IMR-90 (cell line): Measurements from ENCODE around the gene MYH9. TPM values are rescaled to one million over a fixed set of nuclear protein-coding genes. Genes with fewer than 3 reads are reported as not detected.

Experiments used
- ATAC-seq: fragments of 200-7000 bp; cut with Tn5 transposase; 2 replicates; pipeline ENCODE4 v1.9.1; 2020; ENCODE audit warnings: low read depth, mild to moderate bottlenecking, moderate library complexity
- BruUV-seq: library from RNA; stranded (reverse); fragments of 400-500 nt; replicated peaks from 2 replicates; lab custom pipeline; 2021; lab: Mats Ljungman, UMichigan
- CTCF ChIA-PET: fragments of 300-600 bp; formaldehyde crosslinking; extraction: SDS; loops from one replicate; lab custom pipeline; 2021; ENCODE audit warnings: antibody characterized with exemption; lab: Yijun Ruan, JAX
- POLR2A ChIA-PET: fragments of 300-600 bp; sonication (Branson Sonifier 250); formaldehyde crosslinking; loops from one replicate; lab custom pipeline; 2022; ENCODE audit warnings: antibody characterized with exemption; ENCODE audit not compliant: unreplicated experiment; lab: Charles Lee
- DNase-seq: peaks from one replicate; pipeline ENCODE4 v3.0.0; 2013
- H2AFZ ChIP-seq: replicated peaks from 2 replicates; pipeline ENCODE3; 2013; ENCODE audit warnings: low read length, mild to moderate bottlenecking; ENCODE audit not compliant: poor library complexity
- H2AK5ac ChIP-seq: 2 replicates; pipeline ENCODE4 v1.6.1; 2013; ENCODE audit warnings: low read depth, low read length, inconsistent platforms
- H2AK9ac ChIP-seq: replicated peaks from 2 replicates; pipeline ENCODE3; 2013; ENCODE audit warnings: mild to moderate bottlenecking, low read depth, low read length, moderate library complexity; ENCODE audit not compliant: poor library complexity
- H2BK120ac ChIP-seq: 2 replicates; pipeline ENCODE4 v1.6.1; 2013; ENCODE audit warnings: low read depth, low read length, inconsistent platforms
- H2BK15ac ChIP-seq: 3 replicates; pipeline ENCODE4 v1.6.1; 2013; ENCODE audit warnings: low read depth, low read length, inconsistent platforms
- H2BK20ac ChIP-seq: 2 replicates; pipeline ENCODE4 v1.6.1; 2013; ENCODE audit warnings: low read depth, mild to moderate bottlenecking, inconsistent platforms, low read length, moderate library complexity
- H2BK5ac ChIP-seq: 2 replicates; pipeline ENCODE4 v1.6.1; 2013; ENCODE audit warnings: mild to moderate bottlenecking, low read depth, low read length, inconsistent platforms; ENCODE audit not compliant: poor library complexity, severe bottlenecking
- H3K14ac ChIP-seq: replicated peaks from 2 replicates; pipeline ENCODE4 v1.6.1; 2013; ENCODE audit warnings: low read depth, low read length, inconsistent platforms
- H3K18ac ChIP-seq: 2 replicates; pipeline ENCODE4 v1.6.1; 2013; ENCODE audit warnings: low read depth, low read length, control low read depth
- H3K23ac ChIP-seq: 2 replicates; pipeline ENCODE4 v1.6.1; 2013; ENCODE audit warnings: low read depth, low read length, inconsistent platforms
- H3K27ac ChIP-seq: 2 replicates; pipeline ENCODE4 v1.5.1; 2013; ENCODE audit warnings: mild to moderate bottlenecking, control low read depth, low read length; ENCODE audit not compliant: insufficient read depth
- H3K27me3 ChIP-seq: 2 replicates; pipeline ENCODE4 v1.6.1; 2013; ENCODE audit warnings: low read length; ENCODE audit not compliant: control insufficient read depth, insufficient read depth
- H3K36me3 ChIP-seq: 2 replicates; pipeline ENCODE4 v1.6.1; 2013; ENCODE audit warnings: low read length, mixed read lengths; ENCODE audit not compliant: control insufficient read depth, insufficient read depth
- H3K4ac ChIP-seq: 2 replicates; pipeline ENCODE4 v1.6.1; 2013; ENCODE audit warnings: low read depth, low read length, inconsistent platforms
- H3K4me1 ChIP-seq: 2 replicates; pipeline ENCODE4 v1.6.1; 2013; ENCODE audit warnings: low read length, mixed read lengths; ENCODE audit not compliant: control insufficient read depth, insufficient read depth
- H3K4me2 ChIP-seq: 2 replicates; pipeline ENCODE4 v1.6.1; 2013; ENCODE audit warnings: low read depth, mild to moderate bottlenecking, control low read depth, low read length, moderate library complexity
- H3K4me3 ChIP-seq: 2 replicates; pipeline ENCODE4 v1.5.1; 2013; ENCODE audit warnings: low read depth, mild to moderate bottlenecking, control low read depth, low read length, moderate library complexity; ENCODE audit not compliant: insufficient read depth
- H3K56ac ChIP-seq: 2 replicates; pipeline ENCODE4 v1.6.1; 2013; ENCODE audit warnings: low read length, inconsistent platforms; ENCODE audit not compliant: insufficient read depth; ENCODE audit errors: extremely low read depth
- H3K79me1 ChIP-seq, 2 experiments: 2 replicates each; pipeline ENCODE4 v1.6.1; 2013; ENCODE audit warnings: low read length in 2 of 2, inconsistent platforms in 1 of 2, low read depth in 1 of 2
- H3K9ac ChIP-seq: 2 replicates; pipeline ENCODE4 v1.6.1; 2013; ENCODE audit warnings: low read depth, low read length, control low read depth
- H3K9me1 ChIP-seq: 2 replicates; pipeline ENCODE4 v1.6.1; 2013; ENCODE audit warnings: low read length, inconsistent platforms; ENCODE audit not compliant: insufficient read depth
- H3K9me3 ChIP-seq: 2 replicates; pipeline ENCODE4 v1.6.1; 2013; ENCODE audit warnings: low read length; ENCODE audit not compliant: control insufficient read depth, insufficient read depth
- H4K20me1 ChIP-seq: 2 replicates; pipeline ENCODE4 v1.6.1; 2013; ENCODE audit warnings: low read length, inconsistent platforms; ENCODE audit not compliant: insufficient read depth
- H4K5ac ChIP-seq: 2 replicates; pipeline ENCODE4 v1.6.1; 2013; ENCODE audit warnings: mild to moderate bottlenecking, low read depth, low read length, control low read depth
- H4K8ac ChIP-seq, 2 experiments: 2 replicates each; pipeline ENCODE4 v1.6.1; 2013; ENCODE audit warnings: low read depth in 2 of 2, low read length in 2 of 2, control low read depth in 1 of 2, inconsistent platforms in 1 of 2
- H4K91ac ChIP-seq: 2 replicates; pipeline ENCODE4 v1.6.1; 2013; ENCODE audit warnings: low read depth, low read length, inconsistent platforms; ENCODE audit not compliant: insufficient read depth
- BHLHE40 ChIP-seq: fragments of 150-350 bp; IDR thresholded peaks from 2 replicates; pipeline ENCODE4 v1.6.1; 2016; ENCODE audit warnings: mild to moderate bottlenecking, low read depth, low read length
- CHD1 ChIP-seq: IDR thresholded peaks from 2 replicates; pipeline ENCODE4 v1.6.1; 2012; ENCODE audit warnings: low read depth, low read length, improper control_type of control experiment
- ELK1 ChIP-seq: fragments of 150-350 bp; IDR thresholded peaks from 2 replicates; pipeline ENCODE4 v1.6.1; 2016; ENCODE audit warnings: low read depth, mild to moderate bottlenecking, low read length, moderate library complexity, borderline replicate concordance
- MXI1 ChIP-seq: IDR thresholded peaks from 2 replicates; pipeline ENCODE4 v1.6.1; 2012; ENCODE audit warnings: low read depth, mild to moderate bottlenecking, low read length, moderate library complexity, borderline replicate concordance
- RAD21 ChIP-seq: IDR thresholded peaks from 2 replicates; pipeline ENCODE4 v1.6.1; 2012; ENCODE audit warnings: low read length, improper control_type of control experiment
- USF2 ChIP-seq: fragments of 150-350 bp; IDR thresholded peaks from 2 replicates; pipeline ENCODE4 v1.6.1; 2017; ENCODE audit warnings: mild to moderate bottlenecking, antibody characterized with exemption, low read length, low read depth
- WGBS, 2 experiments: methylation state at CpG; one replicate each; pipeline versions ENCODE4 v1.1.5 to v1.1.7; 2013; ENCODE audit warnings: missing lambda C conversion rate in 2 of 2; ENCODE audit not compliant: insufficient read length in 1 of 2; ENCODE audit errors: extremely low coverage in 2 of 2; 5-methylcytosine and 5-hydroxymethylcytosine counted together
- dilution Hi-C: fragments of 300-500 bp; cut with HindIII; formaldehyde crosslinking; loops from one replicate; pipeline ENCODE4 v1.14.3; 2018; ENCODE audit warnings: low sequenced_read_pairs; ENCODE audit not compliant: unreplicated experiment
- in situ Hi-C: fragments of 300-500 bp; cut with MboI; formaldehyde crosslinking; loops from 3 replicates; pipeline ENCODE4 v1.14.3; 2019; ENCODE audit warnings: low sequenced_read_pairs, inconsistent platforms, mixed read lengths
- intact Hi-C: fragments of 100-400 bp; cut with micrococcal nuclease; formaldehyde crosslinking; loops from 2 replicates; pipeline ENCODE4 v1.10.0; 2022
- polyA plus RNA-seq, 3 experiments: library from polyadenylated mRNA; depleted of rRNA; stranded (reverse); fragments of >200 nt; gene quantifications; 2 replicates each; pipeline ENCODE4 v1.2.3, GENCODE V29; 2012; ENCODE audit warnings: low replicate concordance in 1 of 3
- total RNA-seq: library from RNA; depleted of rRNA; stranded (reverse); fragments of >200 nt; gene quantifications from 2 replicates; pipeline ENCODE4 v1.2.3, GENCODE V29; 2012

Gene MYH9
- total and polyA plus RNA-seq, 2 of the 4 experiments (the other 2 are of a cell fraction), result 475 to 554 TPM

GRCh38 chr22:36339171-36340065, 48.3 kb downstream of the MYH9 start:
- DNase-seq (peak; percentile 78), ATAC-seq (peak; percentile 27)
- peak overlapping the region; percentile 49; the same call in 1 of the 2 replicates for H3K56ac ChIP-seq
- CTCF ChIA-PET, result no interaction called here
- H3K18ac ChIP-seq, result peak overlapping the region; percentile 26; the same call in 1 of the 2 replicates
- H2BK20ac ChIP-seq, result peak overlapping the region; percentile 53; the same call in 1 of the 2 replicates
- POLR2A ChIA-PET, result no interaction called here
- peaks cover 59% of the 10 kb centered on the region for H3K4me1 ChIP-seq
- peak overlapping the region; percentile 50 for H2AK5ac ChIP-seq
- in situ Hi-C loops, result no loop called here
- H2BK15ac ChIP-seq, result peak overlapping the region; percentile 21; the same call in 1 of the 3 replicates
- TSS peak; percentile 8 for BruUV-seq
- no peak overlapping the region for H2AFZ ChIP-seq
- 0 out of 2 replicates have a peak overlapping the region, but pooled peaks have one; percentile 1 for H3K4me2 ChIP-seq
- peak overlapping the region; percentile 58 for H2BK120ac ChIP-seq
- H4K8ac ChIP-seq, result peak overlapping the region in 1 of 2 experiments; percentile 70; a peak in 2 of 4 replicates
- H3K9ac ChIP-seq, result peak overlapping the region; percentile 17; the same call in 1 of the 2 replicates
- no peaks in the 10 kb centered on the region for H3K9me3 ChIP-seq
- H3K79me1 ChIP-seq, result peaks cover 4 to 79% of the 10 kb centered on the region in 2 experiments; a peak in 3 of 4 replicates
- WGBS, 2 experiments, result 33% methylated on average over 1 of the region's 6 CpGs; no CpG with 5 or more reads in 1 of the 2 experiments
- peaks cover 99% of the 10 kb centered on the region for H4K20me1 ChIP-seq
- no peak overlapping the region for H2AK9ac ChIP-seq
- TF ChIP-seq BHLHE40 (no peak), CHD1 (no peak), USF2 (no peak), MXI1 (no peak), RAD21 (peak; percentile 14; the same call in 1 of the 2 replicates), ELK1 (no peak)
- peak overlapping the region; percentile 78 for H3K4ac ChIP-seq
- peaks cover 82% of the 10 kb centered on the region for H3K36me3 ChIP-seq
- peak overlapping the region; percentile 87 for H3K14ac ChIP-seq
- peak overlapping the region; percentile 62 for H3K27ac ChIP-seq
- dilution Hi-C loops, result no loop called here
- peaks cover 43% of the 10 kb centered on the region for H3K9me1 ChIP-seq
- intact Hi-C loops, result no loop called here
- peak overlapping the region; percentile 40; the same call in 1 of the 2 replicates for H4K91ac ChIP-seq
- peak overlapping the region; percentile 25; the same call in 1 of the 2 replicates for H4K5ac ChIP-seq
- peak overlapping the region; percentile 85 for H3K23ac ChIP-seq
- H3K27me3 ChIP-seq, result no peaks in the 10 kb centered on the region
- no peak overlapping the region for H3K4me3 ChIP-seq
- peak overlapping the region; percentile 90 for H2BK5ac ChIP-seq
